ENCODE data around the gene MTREX. TPM values are rescaled to one million over a fixed set of nuclear protein-coding genes. Genes with fewer than 3 reads are reported as not detected.

Gene MTREX
- total RNA-seq, 1 donor: 73.8 TPM

DNA sequence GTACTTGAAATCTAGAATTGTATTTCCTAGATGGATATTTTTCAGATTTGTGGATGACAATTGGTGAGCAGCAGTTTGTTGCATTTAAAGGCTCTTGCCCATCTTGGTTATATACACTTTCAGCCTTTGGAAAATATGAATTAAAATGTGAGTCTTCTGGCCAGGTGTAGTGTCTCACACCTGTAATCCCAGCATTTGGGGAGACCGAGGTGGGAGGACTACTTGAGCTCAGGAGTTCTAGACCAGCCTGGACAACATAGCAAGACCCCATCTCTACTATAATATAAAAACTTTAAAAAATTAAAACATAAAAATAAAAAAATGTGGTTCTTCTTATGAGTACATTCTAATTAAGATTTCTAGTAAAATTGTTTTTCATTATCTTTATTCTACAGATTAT lies 102.0 kb downstream of the MTREX start:
- Histone ChIP-seq H4K20me1 (ENCODE audit: insufficient read depth, low read length) (no peaks in the 10 kb centered on the region), H3K36me3 (ENCODE audit: insufficient read depth, low read length) (peaks cover 18% of the 10 kb centered on the region), H3K9me3 (ENCODE audit: low read depth, low read length) (no peaks in the 10 kb centered on the region), H3K27me3 (ENCODE audit: insufficient read depth, low read length) (no peaks in the 10 kb centered on the region), H3K27ac (ENCODE audit: low read depth, low read length) (no peak overlapping the region), H3K79me2 (ENCODE audit: insufficient read depth, low read length) (no peaks in the 10 kb centered on the region), H3K4me2 (ENCODE audit: insufficient read depth, low read length) (no peak overlapping the region), H2AFZ (ENCODE audit: low read length) (no peak overlapping the region), H3K4me3 (ENCODE audit: insufficient read depth, low read length) (no peak overlapping the region), H3K4me1 (ENCODE audit: insufficient read depth, low read length) (peaks cover 1% of the 10 kb centered on the region)
- no peak for DNase-seq (ENCODE audit: insufficient read length, low spot score, missing footprints)
- TF ChIP-seq, protein P1, sequence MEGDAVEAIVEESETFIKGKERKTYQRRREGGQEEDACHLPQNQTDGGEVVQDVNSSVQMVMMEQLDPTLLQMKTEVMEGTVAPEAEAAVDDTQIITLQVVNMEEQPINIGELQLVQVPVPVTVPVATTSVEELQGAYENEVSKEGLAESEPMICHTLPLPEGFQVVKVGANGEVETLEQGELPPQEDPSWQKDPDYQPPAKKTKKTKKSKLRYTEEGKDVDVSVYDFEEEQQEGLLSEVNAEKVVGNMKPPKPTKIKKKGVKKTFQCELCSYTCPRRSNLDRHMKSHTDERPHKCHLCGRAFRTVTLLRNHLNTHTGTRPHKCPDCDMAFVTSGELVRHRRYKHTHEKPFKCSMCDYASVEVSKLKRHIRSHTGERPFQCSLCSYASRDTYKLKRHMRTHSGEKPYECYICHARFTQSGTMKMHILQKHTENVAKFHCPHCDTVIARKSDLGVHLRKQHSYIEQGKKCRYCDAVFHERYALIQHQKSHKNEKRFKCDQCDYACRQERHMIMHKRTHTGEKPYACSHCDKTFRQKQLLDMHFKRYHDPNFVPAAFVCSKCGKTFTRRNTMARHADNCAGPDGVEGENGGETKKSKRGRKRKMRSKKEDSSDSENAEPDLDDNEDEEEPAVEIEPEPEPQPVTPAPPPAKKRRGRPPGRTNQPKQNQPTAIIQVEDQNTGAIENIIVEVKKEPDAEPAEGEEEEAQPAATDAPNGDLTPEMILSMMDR (IDR thresholded peaks at IDR 0.05; ENCODE audit: extremely low read depth, low read depth, low read length): no peak

DNA sequence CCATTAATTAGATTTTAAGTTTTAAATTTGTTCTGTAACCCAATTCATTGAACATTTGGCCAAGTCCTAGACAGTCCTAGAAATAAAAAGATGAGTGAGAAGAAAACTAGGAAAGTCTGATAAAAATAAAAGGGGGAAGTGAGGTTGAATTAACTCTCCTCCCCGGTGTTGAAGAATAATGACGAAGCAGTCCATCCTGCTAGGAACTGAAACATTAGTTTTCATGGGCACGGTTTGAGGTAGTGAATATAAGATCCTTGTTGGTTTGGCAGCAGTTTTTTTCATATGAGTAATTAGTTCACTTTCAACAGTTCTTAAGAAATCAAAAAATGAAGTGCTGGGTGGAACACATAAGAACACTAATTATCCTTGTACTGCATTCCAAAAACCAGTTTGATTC lies 103.1 kb downstream of the MTREX start:
- no peaks in the 10 kb centered on the region for H4K20me1 ChIP-seq (ENCODE audit: insufficient read depth, low read length)
- no peaks in the 10 kb centered on the region for H3K79me2 ChIP-seq (ENCODE audit: insufficient read depth, low read length)
- DNase-seq (ENCODE audit: insufficient read length, low spot score, missing footprints): no peak
- peaks cover 10% of the 10 kb centered on the region for H3K4me1 ChIP-seq (ENCODE audit: insufficient read depth, low read length)
- TF ChIP-seq, protein P1 (IDR thresholded peaks at IDR 0.05; ENCODE audit: extremely low read depth, low read depth, low read length): no peak
- H3K4me3 ChIP-seq (ENCODE audit: insufficient read depth, low read length): no peak overlapping the region
- peaks cover 10% of the 10 kb centered on the region for H3K36me3 ChIP-seq (ENCODE audit: insufficient read depth, low read length)
- no peak overlapping the region for H3K27ac ChIP-seq (ENCODE audit: low read depth, low read length)
- no peaks in the 10 kb centered on the region for H3K9me3 ChIP-seq (ENCODE audit: low read depth, low read length)
- H2AFZ ChIP-seq (ENCODE audit: low read length): no peak overlapping the region
- no peaks in the 10 kb centered on the region for H3K27me3 ChIP-seq (ENCODE audit: insufficient read depth, low read length)
- no peak overlapping the region for H3K4me2 ChIP-seq (ENCODE audit: insufficient read depth, low read length)

DNA sequence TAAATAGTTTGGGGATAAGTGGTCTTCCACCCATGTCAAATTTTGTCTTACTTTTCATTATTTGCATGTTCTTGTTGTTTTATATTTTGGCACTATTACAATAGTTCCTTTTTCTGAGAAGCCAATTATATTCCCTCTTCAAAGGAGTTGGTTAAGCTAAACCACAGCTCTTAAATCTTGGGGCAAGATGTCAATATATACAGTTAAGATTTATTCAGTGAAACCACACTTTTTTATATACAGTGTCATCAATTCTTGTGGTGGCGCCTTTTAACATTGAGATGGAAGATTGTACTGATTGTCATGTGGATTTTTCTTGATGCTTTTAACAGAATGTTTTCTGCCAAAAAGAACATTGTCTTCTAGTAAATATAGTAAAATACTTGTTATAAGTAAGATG lies 104.1 kb downstream of the MTREX start:
- no peak for DNase-seq (ENCODE audit: insufficient read length, low spot score, missing footprints)
- Histone ChIP-seq H3K27ac (ENCODE audit: low read depth, low read length) (no peak overlapping the region), H3K27me3 (ENCODE audit: insufficient read depth, low read length) (no peaks in the 10 kb centered on the region), H3K9me3 (ENCODE audit: low read depth, low read length) (no peaks in the 10 kb centered on the region), H2AFZ (ENCODE audit: low read length) (no peak overlapping the region), H3K4me3 (ENCODE audit: insufficient read depth, low read length) (no peak overlapping the region), H4K20me1 (ENCODE audit: insufficient read depth, low read length) (no peaks in the 10 kb centered on the region), H3K79me2 (ENCODE audit: insufficient read depth, low read length) (no peaks in the 10 kb centered on the region), H3K4me2 (ENCODE audit: insufficient read depth, low read length) (no peak overlapping the region), H3K36me3 (ENCODE audit: insufficient read depth, low read length) (peaks cover 7% of the 10 kb centered on the region), H3K4me1 (ENCODE audit: insufficient read depth, low read length) (peaks cover 17% of the 10 kb centered on the region)
- TF ChIP-seq, protein P1 (IDR thresholded peaks at IDR 0.05; ENCODE audit: extremely low read depth, low read depth, low read length): no peak

DNA sequence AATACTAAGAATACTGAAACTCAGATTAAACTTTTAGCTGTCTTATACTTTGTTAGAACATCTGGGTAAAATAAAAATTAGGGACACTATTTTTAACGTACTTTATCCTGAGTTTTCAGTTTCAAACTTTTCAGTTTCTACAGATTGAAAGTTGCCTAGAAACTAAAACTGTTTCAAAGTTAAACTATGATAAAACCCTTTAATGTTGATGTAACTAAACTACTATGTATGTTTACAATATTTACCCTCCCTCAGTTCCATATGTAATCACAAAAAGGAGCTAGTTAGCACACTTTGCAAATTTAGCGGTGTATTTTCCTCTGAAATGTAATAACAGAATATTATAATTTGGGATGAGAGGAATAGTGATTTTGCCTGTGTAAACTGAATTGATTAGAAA lies 105.9 kb downstream of the MTREX start:
- Histone ChIP-seq H3K79me2 (ENCODE audit: insufficient read depth, low read length) (no peaks in the 10 kb centered on the region), H3K4me2 (ENCODE audit: insufficient read depth, low read length) (no peak overlapping the region), H3K4me3 (ENCODE audit: insufficient read depth, low read length) (no peak overlapping the region), H3K36me3 (ENCODE audit: insufficient read depth, low read length) (peaks cover 7% of the 10 kb centered on the region), H3K27me3 (ENCODE audit: insufficient read depth, low read length) (no peaks in the 10 kb centered on the region), H3K27ac (ENCODE audit: low read depth, low read length) (no peak overlapping the region), H2AFZ (ENCODE audit: low read length) (no peak overlapping the region), H3K9me3 (ENCODE audit: low read depth, low read length) (no peaks in the 10 kb centered on the region), H3K4me1 (ENCODE audit: insufficient read depth, low read length) (peaks cover 22% of the 10 kb centered on the region), H4K20me1 (ENCODE audit: insufficient read depth, low read length) (no peaks in the 10 kb centered on the region)
- DNase-seq (ENCODE audit: insufficient read length, low spot score, missing footprints): no peak
- TF ChIP-seq, protein P1 (IDR thresholded peaks at IDR 0.05; ENCODE audit: extremely low read depth, low read depth, low read length): no peak

All from osteoblast (primary cell).